ENCODE measurements around the gene ZBTB46.
"Not testable (repeated sequence)": the region's sequence is repeated elsewhere in the genome, so short reads cannot be mapped to it uniquely, and the experiment has no call there.

Gene ZBTB46

DNA sequence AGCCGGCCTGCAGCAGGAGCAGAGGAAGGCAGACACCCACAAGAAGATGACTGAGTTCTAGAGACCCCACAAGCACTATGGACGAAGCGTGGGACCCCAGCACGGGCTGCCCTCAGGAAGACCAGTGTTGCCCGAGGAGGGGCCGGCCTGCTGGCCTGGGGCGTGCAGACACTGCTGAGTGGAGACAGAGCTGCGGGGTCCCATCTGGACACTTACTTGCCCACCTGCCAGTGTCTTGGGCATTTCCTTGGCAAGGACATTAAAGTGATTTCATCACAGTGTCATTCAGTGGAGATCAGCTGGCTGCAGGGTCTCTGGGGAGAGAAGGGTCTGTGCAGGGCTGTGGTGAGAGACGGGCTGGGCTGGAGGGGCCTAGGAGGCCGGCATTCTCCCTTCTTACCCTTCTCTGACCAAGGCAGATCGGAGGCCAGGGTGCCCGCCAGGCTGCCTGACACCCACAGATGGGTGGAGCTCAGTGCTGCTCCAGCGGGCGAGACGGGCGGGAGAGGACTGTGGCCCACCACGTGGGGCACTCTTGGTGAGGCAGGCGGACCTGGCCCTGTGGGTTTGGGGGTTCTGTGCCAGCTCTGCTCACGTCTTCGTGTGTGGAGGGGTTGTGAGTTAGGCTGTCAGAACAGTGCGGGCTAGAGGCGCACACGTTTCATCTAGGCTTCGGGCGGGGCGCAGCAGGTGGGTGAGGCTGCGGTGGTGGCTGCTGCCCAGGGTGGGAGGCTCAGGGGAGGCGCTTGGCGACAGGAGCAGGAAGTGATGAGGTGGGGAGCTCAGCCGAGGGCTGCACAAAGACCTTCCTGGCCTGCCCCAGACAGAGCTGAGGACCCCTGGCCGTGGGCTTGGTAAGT is 95.0 kb downstream of the ZBTB46 start, which contains the start of gene LIME1:
Gene LIME1, plus strand, starts transcription at position 806 of the 860 bp plus-strand sequence. CDS start 886 bp downstream, outside the sequence.
- no peak for DNase-seq (ENCODE audit: low read depth, low spot score)

DNA sequence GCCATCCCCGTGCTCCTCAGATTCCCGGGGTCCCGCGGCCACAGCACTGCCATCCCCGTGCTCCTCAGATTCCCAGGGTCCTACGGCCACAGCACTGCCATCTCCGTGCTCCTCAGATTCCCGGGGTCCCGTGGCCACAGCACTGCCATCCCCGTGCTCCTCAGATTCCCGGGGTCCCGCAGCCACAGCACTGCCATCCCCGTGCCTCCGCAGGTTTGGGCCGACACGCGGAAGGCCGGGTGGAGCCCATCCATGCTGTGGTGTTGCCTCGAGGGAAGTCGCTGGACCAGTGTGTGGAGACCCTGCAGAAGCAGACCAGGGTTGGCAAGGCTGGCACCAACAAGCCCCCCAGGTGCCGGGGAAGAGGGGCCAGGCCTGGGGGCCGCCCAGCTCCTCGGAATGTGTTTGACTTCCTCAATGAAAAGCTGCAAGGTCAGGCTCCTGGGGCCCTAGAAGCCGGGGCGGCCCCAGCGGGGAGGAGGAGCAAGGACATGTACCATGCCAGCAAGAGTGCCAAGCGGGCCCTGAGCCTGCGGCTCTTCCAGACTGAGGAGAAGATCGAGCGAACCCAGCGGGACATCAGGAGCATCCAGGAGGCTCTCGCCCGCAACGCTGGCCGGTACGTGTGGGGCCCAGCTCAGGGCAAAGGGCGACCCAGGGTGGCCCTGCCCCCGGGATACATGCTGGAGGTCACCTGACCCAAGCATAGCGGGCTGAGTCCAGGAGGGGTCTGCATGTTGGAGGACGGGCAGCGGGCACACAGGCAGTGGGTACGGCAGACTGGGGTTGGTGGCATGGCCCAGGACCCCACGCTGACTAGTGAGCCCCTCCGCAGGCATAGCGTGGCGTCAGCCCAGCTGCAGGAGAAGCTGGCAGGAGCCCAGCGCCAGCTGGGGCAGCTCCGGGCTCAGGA is 95.9 kb downstream of the ZBTB46 start:
- no peak for DNase-seq (ENCODE audit: low read depth, low spot score)

DNA sequence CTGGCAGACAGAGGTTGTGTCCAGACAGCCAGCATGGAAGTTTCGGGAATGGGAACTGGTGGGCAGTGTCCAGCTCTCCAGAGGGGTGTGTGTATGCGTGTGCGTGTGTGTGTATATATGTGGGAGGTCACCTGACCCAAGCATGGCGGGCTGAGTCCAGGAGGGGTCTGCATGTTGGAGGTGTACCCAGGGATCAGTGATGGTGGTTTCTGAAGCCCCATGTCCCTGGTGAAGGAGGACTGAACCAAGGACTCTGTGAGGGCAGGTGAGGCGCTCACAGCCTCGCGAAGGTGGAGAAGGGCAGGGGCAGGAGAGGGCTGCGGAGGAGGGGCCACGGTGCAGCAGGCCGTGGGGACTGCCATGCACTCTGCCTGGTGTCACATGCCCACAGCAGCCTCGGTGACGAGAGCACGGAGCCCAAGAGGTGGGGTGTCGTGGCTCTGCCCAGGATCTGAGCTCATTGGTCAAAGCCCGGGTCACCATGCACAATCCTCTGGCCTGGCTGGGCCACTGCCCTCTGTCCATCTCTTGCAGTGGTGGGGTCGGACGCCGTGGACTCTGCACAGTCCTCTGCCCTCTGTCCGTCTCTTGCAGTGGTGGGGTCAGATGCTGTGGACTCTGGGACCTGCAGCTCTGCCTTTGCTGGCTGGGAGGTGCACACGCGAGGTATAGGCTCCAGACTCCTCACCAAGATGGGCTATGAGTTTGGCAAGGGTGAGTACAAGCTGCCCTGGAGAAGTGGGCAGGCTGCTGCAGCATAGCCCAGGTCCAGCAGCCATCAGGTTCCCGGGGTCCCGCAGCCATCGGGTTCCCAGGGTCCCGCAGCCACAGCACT is 96.7 kb downstream of the ZBTB46 start:
- no peak for DNase-seq (ENCODE audit: low read depth, low spot score)

DNA sequence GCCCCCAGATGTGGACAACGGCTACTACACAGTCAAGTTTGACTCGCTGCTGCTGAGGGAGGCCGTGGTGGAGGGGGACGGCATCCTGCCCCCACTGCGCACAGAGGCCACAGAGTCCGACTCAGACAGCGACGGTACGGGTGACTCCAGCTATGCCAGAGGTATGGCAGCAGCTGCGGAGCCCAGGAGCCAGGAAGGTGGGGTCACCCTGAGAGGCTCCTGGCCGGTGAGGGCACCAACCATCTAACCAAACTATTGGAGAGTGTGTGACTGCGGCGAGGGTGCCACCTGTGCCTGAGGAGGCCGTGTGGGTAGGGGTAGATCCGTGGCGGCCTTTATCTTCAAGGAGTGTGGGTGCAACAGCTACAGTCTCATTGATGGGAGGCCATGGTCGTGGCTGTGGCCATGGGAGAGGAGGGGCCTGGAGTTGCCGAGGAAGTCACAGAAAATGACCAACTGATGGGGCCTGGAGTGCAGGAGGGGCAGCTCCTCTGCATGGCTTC is 97.4 kb downstream of the ZBTB46 start:
- DNase-seq (ENCODE audit: low read depth, low spot score) = no peak

DNA sequence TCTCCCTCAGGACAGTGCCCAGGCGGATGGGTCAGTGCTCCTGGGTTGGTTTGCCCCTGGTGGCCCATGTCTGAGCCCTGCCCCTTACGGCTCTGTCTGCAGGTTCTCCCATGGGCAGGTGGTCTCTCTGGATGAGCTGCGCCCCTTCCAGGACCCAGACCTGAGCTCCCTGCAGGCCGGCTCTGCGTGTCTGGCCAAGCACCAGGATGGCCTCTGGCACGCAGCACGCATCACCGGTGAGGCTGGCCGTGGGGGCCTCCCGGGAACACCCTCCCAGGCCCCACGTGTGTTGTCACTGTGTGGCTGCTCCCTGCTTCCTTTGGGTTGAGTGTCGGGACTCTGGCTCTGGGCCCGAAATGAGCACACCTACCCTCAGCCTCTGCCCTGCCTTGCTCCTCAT is 97.9 kb downstream of the ZBTB46 start:
- no peak for DNase-seq (ENCODE audit: low read depth, low spot score)

DNA sequence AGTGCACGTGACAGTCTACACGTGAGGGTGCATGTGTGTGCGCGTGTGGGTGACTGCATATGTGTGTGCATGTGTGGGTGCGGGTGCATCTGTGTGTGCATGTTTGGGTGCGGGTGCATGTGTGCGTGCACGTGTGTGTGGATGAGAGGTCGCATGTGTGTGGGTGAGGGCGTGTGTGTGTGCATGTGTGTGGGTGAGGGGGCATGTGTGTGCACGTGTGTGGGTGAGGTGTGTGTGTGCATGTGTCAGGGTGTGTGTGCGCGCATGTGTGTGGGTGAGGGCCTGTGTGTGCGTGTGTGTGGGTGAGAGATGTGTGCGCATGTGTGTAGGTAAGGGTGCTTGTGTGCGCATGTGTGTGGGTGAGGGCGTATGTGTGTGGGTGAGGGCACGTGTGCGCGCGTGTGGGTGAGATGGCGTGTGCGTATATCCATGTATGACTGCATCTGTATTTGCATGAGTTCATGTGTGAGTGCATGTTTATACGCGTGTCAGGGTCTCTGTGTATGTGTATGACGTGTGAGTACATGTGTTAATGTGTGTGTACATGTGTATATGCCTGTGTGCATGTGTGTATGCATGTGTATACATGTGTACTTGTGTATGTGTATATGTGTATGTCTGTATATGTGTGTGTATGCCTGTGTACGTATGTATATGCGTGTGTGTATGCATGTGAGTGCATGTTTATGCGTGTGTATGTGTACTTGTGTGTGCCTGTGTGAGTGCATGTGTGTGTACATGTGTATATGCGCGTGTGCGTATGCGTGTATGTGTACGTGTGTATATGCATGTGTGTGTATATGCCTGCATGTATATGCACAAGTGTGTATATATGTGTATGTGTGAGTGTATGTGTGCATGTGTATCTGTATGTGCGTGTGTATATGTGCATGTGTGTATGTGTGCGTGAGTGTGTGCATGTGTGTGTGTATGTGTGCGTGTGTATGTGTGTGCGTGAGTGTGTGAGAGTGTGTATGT is 98.7 kb downstream of the ZBTB46 start:
- no peak for DNase-seq (ENCODE audit: low read depth, low spot score)

DNA sequence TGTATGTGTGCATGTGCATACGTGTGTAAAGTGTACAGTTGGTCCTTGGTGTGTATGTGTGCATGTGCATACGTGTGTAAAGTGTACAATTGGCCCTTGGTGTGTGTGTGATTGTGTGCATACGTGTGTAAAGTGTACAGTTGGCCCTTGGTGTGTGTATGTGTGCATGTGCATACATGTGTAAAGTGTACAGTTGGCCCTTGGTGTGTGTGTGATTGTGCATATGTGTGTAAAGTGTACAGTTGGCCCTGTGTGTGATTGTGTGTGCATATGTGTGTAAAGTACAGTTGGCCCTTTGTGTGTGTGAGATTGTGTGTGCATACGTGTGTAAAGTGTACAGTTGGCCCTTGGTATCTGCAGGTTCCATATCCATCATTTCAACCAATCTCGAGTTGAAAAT is 99.7 kb downstream of the ZBTB46 start:
- no peak for DNase-seq (ENCODE audit: low read depth, low spot score)

DNA sequence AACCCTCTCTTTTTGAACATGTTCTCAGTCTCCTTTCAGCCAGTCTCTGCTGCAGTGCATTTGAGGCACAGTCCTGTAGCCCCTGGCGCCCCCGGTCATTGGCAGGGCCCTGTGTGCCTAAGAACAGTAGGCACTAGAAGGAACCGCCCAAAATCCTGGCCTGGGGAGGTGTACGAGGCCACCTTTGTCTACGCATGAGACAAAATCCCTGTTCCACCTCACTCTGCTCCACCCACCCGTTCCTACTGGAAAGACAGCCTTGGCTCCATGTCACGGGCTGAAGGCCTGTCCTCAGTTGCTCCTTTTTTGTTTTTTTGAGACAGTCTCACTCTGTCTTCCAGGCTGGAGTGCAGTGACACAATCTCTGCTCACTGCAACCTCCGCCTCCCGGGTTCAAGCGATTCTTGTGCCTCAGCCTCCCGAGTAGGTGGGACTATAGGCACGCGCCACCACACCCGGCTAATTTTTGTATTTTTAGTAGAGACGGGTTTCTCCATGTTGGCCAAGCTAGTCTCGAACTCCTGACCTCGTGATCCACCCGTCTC is 100.8 kb downstream of the ZBTB46 start:
- DNase-seq (ENCODE audit: low read depth, low spot score) = not testable (repeated sequence)

DNA sequence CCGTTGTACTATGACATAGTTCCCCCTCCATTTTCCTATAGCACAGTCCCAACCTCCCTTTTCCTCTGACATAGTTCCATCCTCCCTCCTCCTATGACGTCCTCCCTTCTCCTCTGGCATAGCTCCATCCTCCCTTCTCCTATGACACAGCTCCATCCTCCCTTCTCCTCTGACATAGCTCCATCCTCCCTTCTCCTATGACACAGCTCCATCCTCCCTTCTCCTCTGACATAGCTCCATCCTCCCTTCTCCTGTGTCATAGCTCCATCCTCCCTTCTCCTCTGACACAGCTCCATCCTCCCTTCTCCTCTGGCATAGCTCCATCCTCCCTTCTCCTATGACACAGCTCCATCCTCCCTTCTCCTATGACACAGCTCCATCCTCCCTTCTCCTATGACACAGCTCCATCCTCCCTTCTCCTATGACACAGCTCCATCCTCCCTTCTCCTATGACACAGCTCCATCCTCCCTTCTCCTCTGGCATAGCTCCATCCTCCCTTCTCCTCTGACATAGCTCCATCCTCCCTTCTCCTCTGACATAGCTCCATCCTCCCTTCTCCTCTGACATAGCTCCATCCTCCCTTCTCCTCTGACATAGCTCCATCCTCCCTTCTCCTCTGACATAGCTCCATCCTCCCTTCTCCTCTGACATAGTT is 108.0 kb downstream of the ZBTB46 start:
- DNase-seq (ENCODE audit: low read depth, low spot score) = not testable (repeated sequence)

DNA sequence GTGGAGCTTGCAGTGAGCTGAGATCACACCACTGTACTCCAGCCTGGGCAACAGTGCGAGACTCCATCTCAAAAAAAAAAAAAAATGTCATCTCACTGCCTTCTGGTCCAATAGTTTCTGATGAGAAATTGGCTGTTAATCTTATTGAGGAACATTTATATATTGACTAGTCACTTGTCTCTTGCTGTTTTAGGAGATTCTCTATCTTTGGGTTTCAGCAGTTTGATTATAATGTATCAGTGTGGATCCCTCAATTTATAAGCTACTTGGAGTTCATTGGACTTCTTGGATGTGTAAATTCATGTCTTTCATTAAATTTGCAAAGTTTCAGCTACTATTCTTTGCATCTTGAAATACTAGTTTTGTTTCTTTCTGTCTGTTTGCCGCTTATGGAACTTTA is 112.1 kb downstream of the ZBTB46 start:
- DNase-seq (ENCODE audit: low read depth, low spot score) = no peak

DNA sequence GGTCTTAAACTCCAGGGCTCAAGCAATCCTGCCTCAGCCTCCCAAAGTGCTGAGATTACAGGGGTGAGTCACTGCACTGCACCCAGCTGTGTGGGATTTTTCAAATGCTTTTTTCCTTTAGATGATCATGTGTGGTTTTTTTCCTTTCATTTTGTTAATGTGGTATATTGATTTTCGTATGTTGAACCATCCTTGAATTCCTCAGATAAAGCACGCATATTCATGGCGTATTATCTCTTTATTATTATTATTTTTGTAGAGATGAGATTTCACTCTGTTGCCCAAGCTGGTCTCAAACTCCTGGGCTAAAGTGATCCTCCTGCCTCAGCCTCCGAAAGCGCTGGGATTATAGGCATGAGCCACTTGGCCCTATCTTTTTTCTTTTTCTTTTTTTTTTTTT is 116.2 kb downstream of the ZBTB46 start:
- DNase-seq (ENCODE audit: low read depth, low spot score) = no peak

DNA sequence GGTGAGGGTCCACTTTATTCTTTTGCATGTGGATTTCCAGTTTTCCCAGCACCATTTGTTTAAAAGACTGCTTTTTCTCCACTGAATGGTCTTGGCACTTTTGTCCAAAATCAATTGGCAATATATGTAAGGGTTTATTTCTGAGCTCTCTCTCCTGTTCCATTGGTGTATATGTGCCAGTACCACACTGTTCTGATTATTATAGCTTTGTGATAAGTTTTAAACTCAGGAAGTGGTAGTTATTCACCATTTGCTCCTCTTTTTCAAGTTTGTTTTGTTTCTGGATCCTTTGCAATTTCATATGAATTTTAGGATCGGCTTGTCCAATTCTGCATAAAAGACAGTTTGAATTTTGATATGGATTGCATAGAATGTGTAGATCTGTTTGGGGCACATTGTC is 118.9 kb downstream of the ZBTB46 start:
- no peak for DNase-seq (ENCODE audit: low read depth, low spot score)

DNA sequence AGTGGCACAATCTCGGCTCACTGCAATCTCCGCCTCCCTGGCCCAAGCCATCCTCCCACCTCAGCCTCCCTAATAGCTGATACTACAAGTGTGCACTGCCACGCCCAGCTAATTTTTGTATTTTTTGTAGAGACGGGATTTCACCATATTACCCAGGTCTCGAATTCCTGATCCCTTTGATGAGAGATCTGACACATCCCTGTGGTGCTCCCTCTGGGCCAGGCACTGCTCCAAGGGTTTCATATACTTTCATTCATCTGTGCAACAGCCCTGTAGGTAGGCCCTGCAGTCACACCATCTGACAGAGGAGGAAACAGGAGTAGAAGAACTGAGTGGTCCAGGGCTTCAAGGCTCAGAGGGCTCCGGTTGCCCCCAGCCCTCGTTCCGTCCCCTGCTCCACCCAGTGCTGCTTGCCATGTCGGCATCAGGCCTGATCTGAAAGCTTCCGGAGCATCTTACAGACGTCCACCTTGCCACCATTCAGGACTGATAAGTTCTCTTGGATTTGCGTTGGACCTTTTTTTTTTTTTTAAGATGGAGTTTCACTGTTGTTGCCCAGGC is 119.9 kb downstream of the ZBTB46 start:
- DNase-seq (ENCODE audit: low read depth, low spot score) = no peak

DNA sequence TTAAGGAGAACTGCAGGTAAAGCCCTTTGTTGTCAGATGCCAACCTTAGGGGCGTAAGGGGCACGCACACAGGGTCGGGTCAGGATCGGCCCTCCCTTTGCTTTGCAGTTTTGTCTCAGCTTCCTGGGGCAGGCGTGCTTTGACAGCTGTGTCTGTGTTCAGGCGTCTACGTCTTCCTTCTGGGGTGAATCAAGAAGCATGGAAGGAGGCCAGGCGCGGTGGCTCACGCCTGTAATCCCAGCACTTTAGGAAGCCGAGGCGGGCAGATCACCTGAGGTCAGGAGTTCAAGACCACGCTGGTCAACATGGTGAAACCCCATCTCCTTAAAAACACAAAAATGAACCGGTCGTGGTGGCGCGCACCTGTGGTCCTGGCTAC is 121.9 kb downstream of the ZBTB46 start:
- DNase-seq (ENCODE audit: low read depth, low spot score) = no peak

DNA sequence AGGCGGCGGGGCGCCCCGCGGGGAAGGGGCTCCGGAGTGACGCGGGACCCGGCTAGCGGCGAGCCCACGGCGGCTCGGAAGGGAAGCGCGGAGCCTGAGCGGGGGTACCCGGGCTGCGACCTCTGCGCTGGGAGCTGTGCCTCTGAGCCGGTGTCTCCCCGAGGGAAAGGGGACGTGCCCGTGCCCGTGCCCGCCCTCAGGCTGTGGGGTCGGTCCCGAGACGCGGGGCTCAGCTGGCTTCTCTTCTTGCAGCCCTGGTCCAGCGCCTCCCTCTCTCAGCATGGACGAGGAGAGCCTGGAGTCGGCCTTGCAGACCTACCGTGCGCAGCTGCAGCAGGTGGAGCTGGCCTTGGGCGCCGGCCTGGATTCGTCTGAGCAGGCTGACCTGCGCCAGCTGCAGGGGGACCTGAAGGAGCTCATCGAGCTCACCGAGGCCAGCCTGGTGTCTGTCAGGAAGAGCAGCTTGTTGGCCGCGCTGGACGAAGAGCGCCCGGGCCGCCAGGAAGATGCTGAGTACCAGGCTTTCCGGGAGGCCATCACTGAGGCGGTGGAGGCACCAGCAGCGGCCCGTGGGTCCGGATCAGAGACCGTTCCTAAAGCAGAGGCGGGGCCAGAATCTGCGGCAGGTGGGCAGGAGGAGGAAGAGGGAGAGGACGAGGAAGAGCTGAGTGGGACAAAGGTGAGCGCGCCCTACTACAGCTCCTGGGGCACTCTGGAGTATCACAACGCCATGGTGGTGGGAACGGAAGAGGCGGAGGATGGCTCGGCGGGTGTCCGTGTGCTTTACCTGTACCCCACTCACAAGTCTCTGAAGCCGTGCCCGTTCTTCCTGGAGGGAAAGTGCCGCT is 122.5 kb downstream of the ZBTB46 start:
- no peak for DNase-seq (ENCODE audit: low read depth, low spot score)

DNA sequence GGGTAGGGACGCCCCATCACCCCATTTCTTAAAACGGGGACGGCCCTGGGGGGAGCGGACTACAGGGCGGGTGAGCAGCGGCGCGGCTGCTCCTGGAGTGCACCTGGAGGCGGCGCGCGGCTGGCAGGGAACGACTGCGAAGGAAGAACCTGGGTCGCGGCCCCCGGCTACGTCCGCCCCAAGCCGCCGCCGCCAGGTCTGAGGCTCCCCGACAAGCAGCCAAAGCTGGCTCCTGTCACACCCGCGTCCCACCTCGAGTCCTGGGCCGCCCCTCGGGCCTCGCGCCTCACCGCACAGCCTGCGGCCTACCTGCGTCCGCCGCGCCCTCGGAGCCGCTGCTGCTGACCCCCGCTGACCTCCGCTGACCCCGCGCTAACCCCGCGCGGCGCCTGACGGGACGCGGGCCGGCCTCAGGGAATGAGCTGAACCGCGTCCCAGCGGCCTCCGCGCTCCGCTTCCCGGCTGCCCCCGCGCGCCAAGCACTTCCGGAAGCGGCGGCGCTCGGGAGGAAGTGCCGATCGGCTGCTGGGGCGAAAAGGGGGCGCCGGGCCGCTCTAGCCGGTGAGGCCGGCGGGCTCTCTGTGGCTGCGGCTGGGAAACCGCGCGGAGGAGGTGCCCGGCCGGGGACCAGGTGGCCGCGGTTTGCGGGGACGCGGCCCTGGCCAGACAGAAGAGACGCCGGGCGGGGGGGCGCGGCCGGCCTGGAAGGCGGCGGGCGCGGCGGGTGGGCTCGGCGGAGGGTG is 123.3 kb downstream of the ZBTB46 start, which contains the start of the genes ARFRP1 and ZGPAT:
Gene ARFRP1, minus strand, starts transcription at position 419 of the 743 bp plus-strand sequence. CDS start 885 bp downstream, outside the sequence.
Gene ZGPAT, plus strand, starts transcription at position 482 of the 743 bp plus-strand sequence. CDS start 542 bp downstream, outside the sequence.
- peak; percentile 23 for DNase-seq (ENCODE audit: low read depth, low spot score)

Data from iPS DF 19.7 (cell line).